ENCODE results near the gene ANKRD33B.

The ANKRD33B gene

GRCh38 chr5:10644192-10644591, 80.3 kb downstream of the ANKRD33B start:
- DNase-seq, result no peak

- no peak for DNase-seq
Measured at GRCh38 chr5:10645146-10645545, 81.3 kb downstream of the ANKRD33B start.

GRCh38 chr5:10645671-10646070, 81.8 kb downstream of the ANKRD33B start:
- DNase-seq, result no peak

- DNase-seq, result no peak
Measured at GRCh38 chr5:10647640-10648039, 83.8 kb downstream of the ANKRD33B start.

- no peak for DNase-seq
Measured at GRCh38 chr5:10648806-10649665, 85.2 kb downstream of the ANKRD33B start.

GRCh38 chr5:10649666-10650380, 86.0 kb downstream of the ANKRD33B start:
- DNase-seq, result peak; percentile 73

- no peak for DNase-seq
Measured at GRCh38 chr5:10652151-10652550, 88.3 kb downstream of the ANKRD33B start.

GRCh38 chr5:10652606-10653005, 88.7 kb downstream of the ANKRD33B start:
- no peak for DNase-seq

- peak; percentile 78 for DNase-seq
Measured at GRCh38 chr5:10653043-10653442, 89.2 kb downstream of the ANKRD33B start.

- DNase-seq, result no peak
Measured at GRCh38 chr5:10653751-10654400, 90.0 kb downstream of the ANKRD33B start.

- no peak for DNase-seq
Measured at GRCh38 chr5:10654566-10654965, 90.7 kb downstream of the ANKRD33B start.

GRCh38 chr5:10655161-10655971, 91.5 kb downstream of the ANKRD33B start:
- DNase-seq, result no peak

GRCh38 chr5:10655972-10656830, 92.3 kb downstream of the ANKRD33B start:
- DNase-seq, result no peak

GRCh38 chr5:10658265-10658664, 94.4 kb downstream of the ANKRD33B start:
- no peak for DNase-seq

- DNase-seq, result no peak
Measured at GRCh38 chr5:10660135-10660534, 96.3 kb downstream of the ANKRD33B start.

GRCh38 chr5:10660720-10661387, 97.0 kb downstream of the ANKRD33B start:
- no peak for DNase-seq

GRCh38 chr5:10661401-10661800, 97.5 kb downstream of the ANKRD33B start:
- DNase-seq, result no peak

GRCh38 chr5:10662083-10662482, 98.2 kb downstream of the ANKRD33B start:
- no peak for DNase-seq

GRCh38 chr5:10662661-10663488, 99.0 kb downstream of the ANKRD33B start:
- DNase-seq, result no peak

GRCh38 chr5:10663489-10664179, 99.8 kb downstream of the ANKRD33B start:
- peak; percentile 66 for DNase-seq

Measured in right hindlimb (tissue), 1 donor.